Renal pelvis (tissue), 4 donors: ENCODE results near the gene RGMB. TPM values are rescaled to one million over a fixed set of nuclear protein-coding genes. Genes with fewer than 3 reads are reported as not detected.

Experiments used
- DNase-seq: peaks from one replicate; pipeline ENCODE4 v3.0.0-alpha.2; 2013
- polyA plus RNA-seq, 3 donors: library from polyadenylated mRNA; unstranded; fragments of 120-200 nt; gene quantifications; one replicate each; pipeline ENCODE4 v1.2.1, GENCODE V29; 2013; ENCODE audit not compliant: insufficient read length in 3 of 3

RGMB gene
- polyA plus RNA-seq, 3 donors, result 10.9 to 14.5 (median 13.5) TPM

DNA sequence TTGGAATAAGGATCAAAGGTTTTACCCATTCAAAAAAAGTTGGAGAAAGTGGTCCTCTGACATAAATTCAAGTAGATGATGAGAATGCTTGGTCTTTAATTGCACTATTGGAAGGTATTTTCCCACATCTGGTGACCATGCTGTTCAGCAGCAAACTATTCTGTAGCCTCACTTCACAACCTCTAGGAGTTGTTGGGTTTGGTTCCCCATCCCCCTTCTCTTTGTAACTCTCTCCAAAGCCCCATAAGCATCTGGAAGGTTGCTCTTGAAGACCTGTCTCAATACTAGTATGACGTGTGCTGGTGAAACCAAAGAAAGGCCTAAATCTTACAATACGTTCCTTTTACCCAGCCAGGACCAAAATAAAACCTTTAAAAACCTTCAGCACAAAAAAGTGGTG is 8.5 kb downstream of the RGMB start:
- no peak for DNase-seq

DNA sequence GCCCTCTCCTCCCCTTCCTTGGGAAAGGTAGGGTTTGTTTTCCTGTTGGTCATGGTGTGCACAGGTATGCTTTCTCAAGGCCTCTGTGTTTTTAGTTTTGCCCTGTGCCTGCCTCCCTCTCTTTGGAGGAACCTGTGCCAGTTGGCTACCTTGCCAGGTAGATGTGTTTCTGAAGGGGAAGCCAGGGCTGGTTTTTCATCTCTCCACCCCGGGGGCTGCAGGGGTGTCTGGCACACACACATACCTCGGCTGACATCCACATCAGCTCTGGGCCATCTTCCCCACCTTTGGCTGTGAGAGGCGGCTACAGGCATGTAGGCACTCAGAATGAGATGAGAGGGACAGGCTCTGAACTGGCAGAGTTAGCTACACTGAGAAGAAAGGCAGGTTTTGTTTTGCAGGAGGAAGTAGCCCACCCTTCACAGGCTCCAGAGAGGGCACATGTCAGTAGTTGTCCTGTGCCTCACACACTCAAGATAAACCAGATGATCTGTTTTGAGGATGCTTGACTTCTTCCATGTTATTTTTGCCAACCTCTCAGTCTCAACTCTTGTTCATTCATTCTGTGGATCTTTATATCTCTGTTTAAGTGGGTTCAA is 9.7 kb downstream of the RGMB start:
- DNase-seq, result no peak

- no peak for DNase-seq
These were observed 10.9 kb downstream of the RGMB start for GRCh38 chr5:98784411-98784810.

DNA sequence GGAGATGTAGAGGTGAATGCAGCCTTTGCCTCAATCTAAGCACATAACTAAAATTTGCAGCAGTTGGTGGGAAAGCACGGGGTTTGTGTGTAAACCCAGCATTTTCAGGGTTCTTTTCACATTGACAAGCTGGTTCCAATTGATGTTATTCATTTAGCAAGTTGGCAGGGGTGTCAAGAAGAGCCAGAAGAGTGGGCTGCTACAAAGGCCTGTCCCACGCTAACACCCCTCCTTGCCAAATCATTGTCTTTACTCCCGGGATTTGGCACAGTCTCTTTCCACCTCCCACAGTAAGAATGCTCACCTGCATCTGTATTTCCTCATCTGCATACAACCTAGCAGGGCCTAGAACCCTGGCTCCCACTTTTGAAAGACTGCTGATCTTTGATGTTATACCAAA is 11.8 kb downstream of the RGMB start:
- DNase-seq, result no peak

DNA sequence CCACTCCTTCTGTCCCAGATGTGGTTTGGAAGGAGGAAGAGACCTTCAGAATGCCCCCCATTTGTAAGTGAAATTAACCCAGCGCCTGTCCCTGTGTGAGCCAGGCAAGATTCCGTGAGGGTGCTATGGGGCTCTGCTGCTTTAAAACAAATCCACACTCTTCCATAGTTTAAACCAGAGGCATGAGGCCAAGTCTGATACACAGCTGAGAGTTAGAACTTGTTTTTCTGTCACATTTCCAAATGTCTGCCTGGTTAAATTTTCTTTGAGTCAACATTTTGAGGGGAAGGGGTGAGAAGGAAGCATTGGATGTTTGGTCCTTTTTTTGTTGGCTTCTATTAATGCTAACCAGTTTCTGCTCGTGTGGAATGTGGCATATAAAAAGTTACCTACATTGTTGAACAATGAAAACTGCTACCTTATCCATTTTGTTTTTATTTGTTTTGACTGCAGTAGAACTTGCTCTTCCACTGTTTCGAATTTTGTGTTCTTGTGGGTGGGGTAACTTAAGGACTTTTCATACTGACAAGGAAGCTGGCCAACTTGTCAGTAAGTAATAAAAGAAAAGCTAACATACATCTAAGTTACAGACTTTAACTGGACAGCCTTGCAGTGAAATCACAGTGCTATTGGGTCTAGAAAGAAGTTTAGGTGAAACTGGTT is 12.9 kb downstream of the RGMB start:
- no peak for DNase-seq

DNA sequence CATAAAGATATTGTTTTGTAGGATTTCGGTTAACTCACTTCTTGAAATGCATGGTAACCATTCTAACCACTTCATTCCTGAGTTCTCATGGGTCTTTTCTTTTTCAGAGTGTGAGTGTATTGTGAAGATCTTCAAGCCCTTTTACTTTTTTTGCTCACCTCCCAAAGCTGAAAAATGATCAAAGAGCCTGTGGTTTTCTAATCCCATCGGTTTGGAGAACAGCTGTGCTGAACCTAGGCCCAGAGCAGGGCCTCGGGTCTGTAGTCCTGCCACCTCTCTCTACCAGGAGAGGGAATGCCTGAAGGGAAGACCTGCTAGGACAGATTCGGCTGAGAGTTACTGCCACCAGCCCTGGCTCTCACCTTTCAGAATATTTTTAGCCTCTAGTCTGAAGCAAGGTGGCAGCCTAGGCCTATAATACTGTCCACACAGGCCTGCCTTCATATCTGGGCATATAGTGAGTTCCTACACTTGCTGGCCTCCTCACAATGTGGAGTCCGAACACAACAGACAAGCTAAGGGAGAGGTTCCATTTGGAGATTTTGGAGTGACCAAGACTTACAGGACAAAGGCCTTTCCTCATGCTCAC is 13.8 kb downstream of the RGMB start:
- DNase-seq, result no peak

- no peak for DNase-seq
These were observed 15.6 kb downstream of the RGMB start for GRCh38 chr5:98789029-98789428.

DNA sequence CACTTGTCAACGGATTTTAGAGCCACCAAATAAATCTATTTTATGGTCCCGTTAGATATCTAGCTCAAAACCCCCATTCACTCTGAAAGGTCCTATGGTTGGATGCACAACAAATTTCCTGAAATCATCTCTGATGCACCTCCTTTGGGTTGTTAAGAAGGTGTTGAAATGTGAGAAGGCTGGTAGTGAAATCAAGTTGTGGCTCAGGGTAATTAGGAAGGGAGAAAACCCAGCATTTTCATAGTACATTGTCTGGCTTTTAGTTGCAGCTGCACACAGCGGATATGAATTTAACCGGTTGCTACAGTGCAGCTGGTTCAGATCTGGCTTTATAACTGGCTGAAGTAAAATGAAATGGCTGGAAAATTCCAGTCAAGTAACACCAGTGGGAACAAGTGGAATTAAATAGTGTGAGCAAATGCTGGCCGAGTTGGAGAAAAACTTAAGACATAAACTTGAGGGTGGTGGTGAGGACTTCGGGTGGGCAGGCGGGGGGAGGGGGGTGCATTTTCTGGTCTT is 17.6 kb downstream of the RGMB start:
- no peak for DNase-seq

- DNase-seq, result no peak
These were observed 18.6 kb downstream of the RGMB start for GRCh38 chr5:98791898-98792580.

DNA sequence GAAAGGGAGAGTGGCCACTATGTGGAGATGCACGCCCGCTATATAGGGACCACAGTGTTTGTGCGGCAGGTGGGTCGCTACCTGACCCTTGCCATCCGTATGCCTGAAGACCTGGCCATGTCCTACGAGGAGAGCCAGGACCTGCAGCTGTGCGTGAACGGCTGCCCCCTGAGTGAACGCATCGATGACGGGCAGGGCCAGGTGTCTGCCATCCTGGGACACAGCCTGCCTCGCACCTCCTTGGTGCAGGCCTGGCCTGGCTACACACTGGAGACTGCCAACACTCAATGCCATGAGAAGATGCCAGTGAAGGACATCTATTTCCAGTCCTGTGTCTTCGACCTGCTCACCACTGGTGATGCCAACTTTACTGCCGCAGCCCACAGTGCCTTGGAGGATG is 19.8 kb downstream of the RGMB start:
- DNase-seq, result no peak

DNA sequence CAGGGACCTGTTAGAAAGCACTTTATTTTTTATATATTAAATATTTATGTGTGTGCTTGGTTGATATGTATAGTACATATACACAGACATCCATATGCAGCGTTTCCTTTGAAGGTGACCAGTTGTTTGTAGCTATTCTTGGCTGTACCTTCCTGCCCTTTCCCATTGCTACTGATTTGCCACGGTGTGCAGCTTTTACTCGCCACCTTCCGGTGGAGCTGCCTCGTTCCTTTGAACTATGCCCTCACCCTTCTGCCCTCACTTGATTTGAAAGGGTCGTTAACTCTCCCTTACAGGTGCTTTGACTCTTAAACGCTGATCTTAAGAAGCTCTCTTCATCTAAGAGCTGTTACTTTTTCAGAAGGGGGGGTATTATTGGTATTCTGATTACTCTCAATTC is 20.5 kb downstream of the RGMB start:
- no peak for DNase-seq

- no peak for DNase-seq
These were observed 21.1 kb downstream of the RGMB start for GRCh38 chr5:98794414-98795080.

- no peak for DNase-seq
These were observed 21.8 kb downstream of the RGMB start for GRCh38 chr5:98795243-98795642.

- peak; percentile 61 for DNase-seq
These were observed 22.9 kb downstream of the RGMB start for GRCh38 chr5:98796197-98796972.

DNA sequence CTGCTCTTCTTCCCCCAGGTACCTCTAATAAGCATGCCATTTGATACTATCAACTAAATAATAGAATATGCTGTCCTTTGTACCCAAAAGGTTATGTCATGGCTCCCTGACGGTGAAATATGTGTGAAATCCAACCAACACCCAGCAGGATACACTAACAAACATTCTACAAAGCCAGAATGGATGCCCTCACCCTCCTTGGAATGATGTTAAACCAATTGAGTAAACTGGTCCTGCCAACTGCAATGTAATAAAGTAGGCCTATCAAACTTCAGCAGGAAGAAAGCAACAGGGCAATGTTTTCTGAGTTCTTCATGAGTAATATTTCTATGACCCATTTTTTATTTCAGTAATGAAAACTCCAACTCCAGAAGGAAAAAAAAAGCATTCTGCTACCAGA is 24.9 kb downstream of the RGMB start:
- no peak for DNase-seq

DNA sequence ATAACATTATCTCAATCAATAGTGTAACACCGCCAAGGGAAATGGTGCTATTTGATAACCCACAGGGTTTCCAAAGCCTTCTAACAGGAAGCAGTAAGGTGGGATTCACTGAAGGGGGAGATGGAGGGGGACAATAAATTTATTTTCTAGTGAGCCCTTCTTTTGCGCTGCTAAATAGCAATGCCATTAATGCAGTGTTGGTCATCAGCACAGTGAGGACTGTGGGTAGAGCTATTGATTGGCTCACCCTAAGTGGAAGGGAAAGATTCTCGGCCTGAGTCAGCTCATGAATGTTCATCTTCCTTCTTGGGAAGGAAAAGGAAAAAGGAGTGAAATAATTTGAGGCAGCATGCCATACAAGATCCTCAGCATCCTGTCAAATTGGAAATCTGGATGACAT is 25.4 kb downstream of the RGMB start:
- DNase-seq, result no peak

- DNase-seq, result no peak
These were observed 30.6 kb downstream of the RGMB start for GRCh38 chr5:98804066-98804465.

- DNase-seq, result no peak
These were observed 31.6 kb downstream of the RGMB start for GRCh38 chr5:98805070-98805469.

- DNase-seq, result no peak
These were observed 34.3 kb downstream of the RGMB start for GRCh38 chr5:98807806-98808205.

GRCh38 chr5:98810206-98810605 is 36.7 kb downstream of the RGMB start:
- no peak for DNase-seq

DNA sequence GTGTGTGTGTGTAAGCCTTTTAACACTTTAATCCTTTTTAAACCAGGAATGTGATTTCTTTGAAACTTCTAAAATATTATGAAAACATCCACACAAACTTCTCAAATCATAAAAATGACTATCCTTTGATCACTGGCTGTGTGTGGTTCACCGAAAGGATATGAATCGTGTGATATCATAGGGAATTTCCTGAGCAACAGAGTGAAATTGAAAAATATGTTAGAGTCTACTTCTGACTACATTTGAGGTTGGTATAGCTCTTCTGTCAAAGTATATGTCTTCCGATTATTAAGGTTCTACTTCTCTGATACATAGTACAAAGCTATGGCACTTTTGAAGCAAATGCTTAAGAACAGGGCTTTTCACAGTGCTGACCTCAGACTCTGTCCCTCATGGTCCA is 40.3 kb downstream of the RGMB start:
- no peak for DNase-seq
